ENCODE results near the gene KLHDC1. TPM values are rescaled to one million over a fixed set of nuclear protein-coding genes. Genes with fewer than 3 reads are reported as not detected.

The KLHDC1 gene
- total and polyA plus RNA-seq, 4 donors, result 0.36 to 4.1 (median 2.5) TPM

GRCh38 chr14:49673586-49673985 lies 19.3 kb upstream of the KLHDC1 start:
- no peaks in the 10 kb centered on the region for H3K9me3 ChIP-seq (ENCODE audit: control insufficient read depth in 4 of 4, low read length in 3 of 4)
- no peak overlapping the region for H3K9ac ChIP-seq (ENCODE audit: low read depth in 1 of 2, low read length in 2 of 2)
- no peaks in the 10 kb centered on the region for H3K4me1 ChIP-seq (ENCODE audit: control insufficient read depth in 4 of 4, insufficient read depth in 4 of 4, low read length in 3 of 4)
- DNase-seq (ENCODE audit: low spot score), result no peak
- WGBS, result 96% methylated on average over 2 of the region's 2 CpGs
- H3K27me3 ChIP-seq (ENCODE audit: control insufficient read depth in 4 of 4, insufficient read depth in 4 of 4, low read length in 3 of 4), result no peaks in the 10 kb centered on the region
- no peak overlapping the region for H3K27ac ChIP-seq (ENCODE audit: low read depth in 1 of 2, low read length in 2 of 2)
- TF ChIP-seq, protein P1, sequence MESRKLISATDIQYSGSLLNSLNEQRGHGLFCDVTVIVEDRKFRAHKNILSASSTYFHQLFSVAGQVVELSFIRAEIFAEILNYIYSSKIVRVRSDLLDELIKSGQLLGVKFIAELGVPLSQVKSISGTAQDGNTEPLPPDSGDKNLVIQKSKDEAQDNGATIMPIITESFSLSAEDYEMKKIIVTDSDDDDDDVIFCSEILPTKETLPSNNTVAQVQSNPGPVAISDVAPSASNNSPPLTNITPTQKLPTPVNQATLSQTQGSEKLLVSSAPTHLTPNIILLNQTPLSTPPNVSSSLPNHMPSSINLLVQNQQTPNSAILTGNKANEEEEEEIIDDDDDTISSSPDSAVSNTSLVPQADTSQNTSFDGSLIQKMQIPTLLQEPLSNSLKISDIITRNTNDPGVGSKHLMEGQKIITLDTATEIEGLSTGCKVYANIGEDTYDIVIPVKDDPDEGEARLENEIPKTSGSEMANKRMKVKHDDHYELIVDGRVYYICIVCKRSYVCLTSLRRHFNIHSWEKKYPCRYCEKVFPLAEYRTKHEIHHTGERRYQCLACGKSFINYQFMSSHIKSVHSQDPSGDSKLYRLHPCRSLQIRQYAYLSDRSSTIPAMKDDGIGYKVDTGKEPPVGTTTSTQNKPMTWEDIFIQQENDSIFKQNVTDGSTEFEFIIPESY (IDR thresholded peaks at IDR 0.05), result no peak
- TF ChIP-seq MAX (IDR thresholded peaks at IDR 0.05), result no peak
- TF ChIP-seq GABPA (IDR thresholded peaks at IDR 0.05 in 1 of 2, conservative IDR thresholded peaks at IDR 0.05 in 1 of 2), result no peak
- no peak for TF ChIP-seq TAF1 (conservative IDR thresholded peaks at IDR 0.05)
- TF ChIP-seq, protein P2, sequence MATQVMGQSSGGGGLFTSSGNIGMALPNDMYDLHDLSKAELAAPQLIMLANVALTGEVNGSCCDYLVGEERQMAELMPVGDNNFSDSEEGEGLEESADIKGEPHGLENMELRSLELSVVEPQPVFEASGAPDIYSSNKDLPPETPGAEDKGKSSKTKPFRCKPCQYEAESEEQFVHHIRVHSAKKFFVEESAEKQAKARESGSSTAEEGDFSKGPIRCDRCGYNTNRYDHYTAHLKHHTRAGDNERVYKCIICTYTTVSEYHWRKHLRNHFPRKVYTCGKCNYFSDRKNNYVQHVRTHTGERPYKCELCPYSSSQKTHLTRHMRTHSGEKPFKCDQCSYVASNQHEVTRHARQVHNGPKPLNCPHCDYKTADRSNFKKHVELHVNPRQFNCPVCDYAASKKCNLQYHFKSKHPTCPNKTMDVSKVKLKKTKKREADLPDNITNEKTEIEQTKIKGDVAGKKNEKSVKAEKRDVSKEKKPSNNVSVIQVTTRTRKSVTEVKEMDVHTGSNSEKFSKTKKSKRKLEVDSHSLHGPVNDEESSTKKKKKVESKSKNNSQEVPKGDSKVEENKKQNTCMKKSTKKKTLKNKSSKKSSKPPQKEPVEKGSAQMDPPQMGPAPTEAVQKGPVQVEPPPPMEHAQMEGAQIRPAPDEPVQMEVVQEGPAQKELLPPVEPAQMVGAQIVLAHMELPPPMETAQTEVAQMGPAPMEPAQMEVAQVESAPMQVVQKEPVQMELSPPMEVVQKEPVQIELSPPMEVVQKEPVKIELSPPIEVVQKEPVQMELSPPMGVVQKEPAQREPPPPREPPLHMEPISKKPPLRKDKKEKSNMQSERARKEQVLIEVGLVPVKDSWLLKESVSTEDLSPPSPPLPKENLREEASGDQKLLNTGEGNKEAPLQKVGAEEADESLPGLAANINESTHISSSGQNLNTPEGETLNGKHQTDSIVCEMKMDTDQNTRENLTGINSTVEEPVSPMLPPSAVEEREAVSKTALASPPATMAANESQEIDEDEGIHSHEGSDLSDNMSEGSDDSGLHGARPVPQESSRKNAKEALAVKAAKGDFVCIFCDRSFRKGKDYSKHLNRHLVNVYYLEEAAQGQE (IDR thresholded peaks at IDR 0.05), result no peak
- TF ChIP-seq FOXA2 (IDR thresholded peaks at IDR 0.05), result no peak
- TF ChIP-seq RAD21 (IDR thresholded peaks at IDR 0.05), result no peak
- no peak for TF ChIP-seq ATF3 (IDR thresholded peaks at IDR 0.05)
- TF ChIP-seq EGR1 (IDR thresholded peaks at IDR 0.05; ENCODE audit: low read depth in 2 of 2), result no peak
- TF ChIP-seq NR2F2 (IDR thresholded peaks at IDR 0.05), result no peak
- no peak overlapping the region for H3K4me3 ChIP-seq (ENCODE audit: low read depth in 1 of 3, low read length in 3 of 3)
- H3K36me3 ChIP-seq (ENCODE audit: control insufficient read depth in 4 of 4, insufficient read depth in 3 of 4, low read depth in 1 of 4, low read length in 3 of 4), result no peaks in the 10 kb centered on the region

GRCh38 chr14:49677643-49678042 lies 15.3 kb upstream of the KLHDC1 start:
- H3K9ac ChIP-seq (ENCODE audit: low read depth in 1 of 2, low read length in 2 of 2), result no peak overlapping the region
- TF ChIP-seq, protein P2 (IDR thresholded peaks at IDR 0.05), result no peak
- TF ChIP-seq ATF3 (IDR thresholded peaks at IDR 0.05) (no peak), HNF4G (IDR thresholded peaks at IDR 0.05) (no peak), JUND (IDR thresholded peaks at IDR 0.05) (no peak), NR2F2 (IDR thresholded peaks at IDR 0.05) (no peak), TAF1 (conservative IDR thresholded peaks at IDR 0.05) (no peak), RXRA (IDR thresholded peaks at IDR 0.05) (no peak), GABPA (IDR thresholded peaks at IDR 0.05 in 1 of 2, conservative IDR thresholded peaks at IDR 0.05 in 1 of 2) (no peak), RAD21 (IDR thresholded peaks at IDR 0.05) (no peak), EGR1 (IDR thresholded peaks at IDR 0.05; ENCODE audit: low read depth in 2 of 2) (no peak), YY1 (IDR thresholded peaks at IDR 0.05) (no peak), MAX (IDR thresholded peaks at IDR 0.05) (no peak), FOXA1 (IDR thresholded peaks at IDR 0.05) (no peak), FOXA2 (IDR thresholded peaks at IDR 0.05) (no peak), HNF4A (conservative IDR thresholded peaks at IDR 0.05) (no peak)
- TF ChIP-seq, protein P3, sequence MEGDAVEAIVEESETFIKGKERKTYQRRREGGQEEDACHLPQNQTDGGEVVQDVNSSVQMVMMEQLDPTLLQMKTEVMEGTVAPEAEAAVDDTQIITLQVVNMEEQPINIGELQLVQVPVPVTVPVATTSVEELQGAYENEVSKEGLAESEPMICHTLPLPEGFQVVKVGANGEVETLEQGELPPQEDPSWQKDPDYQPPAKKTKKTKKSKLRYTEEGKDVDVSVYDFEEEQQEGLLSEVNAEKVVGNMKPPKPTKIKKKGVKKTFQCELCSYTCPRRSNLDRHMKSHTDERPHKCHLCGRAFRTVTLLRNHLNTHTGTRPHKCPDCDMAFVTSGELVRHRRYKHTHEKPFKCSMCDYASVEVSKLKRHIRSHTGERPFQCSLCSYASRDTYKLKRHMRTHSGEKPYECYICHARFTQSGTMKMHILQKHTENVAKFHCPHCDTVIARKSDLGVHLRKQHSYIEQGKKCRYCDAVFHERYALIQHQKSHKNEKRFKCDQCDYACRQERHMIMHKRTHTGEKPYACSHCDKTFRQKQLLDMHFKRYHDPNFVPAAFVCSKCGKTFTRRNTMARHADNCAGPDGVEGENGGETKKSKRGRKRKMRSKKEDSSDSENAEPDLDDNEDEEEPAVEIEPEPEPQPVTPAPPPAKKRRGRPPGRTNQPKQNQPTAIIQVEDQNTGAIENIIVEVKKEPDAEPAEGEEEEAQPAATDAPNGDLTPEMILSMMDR (IDR thresholded peaks at IDR 0.05; ENCODE audit: low read depth, low read length, missing input control), result no peak
- H3K27me3 ChIP-seq (ENCODE audit: control insufficient read depth in 4 of 4, insufficient read depth in 4 of 4, low read length in 3 of 4), result no peaks in the 10 kb centered on the region
- no peak for DNase-seq (ENCODE audit: low spot score)
- H3K9me3 ChIP-seq (ENCODE audit: control insufficient read depth in 4 of 4, low read length in 3 of 4), result no peaks in the 10 kb centered on the region
- H3K36me3 ChIP-seq (ENCODE audit: control insufficient read depth in 4 of 4, insufficient read depth in 3 of 4, low read depth in 1 of 4, low read length in 3 of 4), result peaks cover 0 to 2% (median 0%) of the 10 kb centered on the region in 4 donors
- no peak overlapping the region for H3K4me3 ChIP-seq (ENCODE audit: low read depth in 1 of 3, low read length in 3 of 3)
- H3K27ac ChIP-seq (ENCODE audit: low read depth in 1 of 2, low read length in 2 of 2), result no peak overlapping the region
- no peaks in the 10 kb centered on the region for H3K4me1 ChIP-seq (ENCODE audit: control insufficient read depth in 4 of 4, insufficient read depth in 4 of 4, low read length in 3 of 4)
- 94% methylated on average over 4 of the region's 4 CpGs for WGBS

Measured in liver (tissue), 9 donors.